ENCODE measurements around the gene BCAS1.

DNA sequence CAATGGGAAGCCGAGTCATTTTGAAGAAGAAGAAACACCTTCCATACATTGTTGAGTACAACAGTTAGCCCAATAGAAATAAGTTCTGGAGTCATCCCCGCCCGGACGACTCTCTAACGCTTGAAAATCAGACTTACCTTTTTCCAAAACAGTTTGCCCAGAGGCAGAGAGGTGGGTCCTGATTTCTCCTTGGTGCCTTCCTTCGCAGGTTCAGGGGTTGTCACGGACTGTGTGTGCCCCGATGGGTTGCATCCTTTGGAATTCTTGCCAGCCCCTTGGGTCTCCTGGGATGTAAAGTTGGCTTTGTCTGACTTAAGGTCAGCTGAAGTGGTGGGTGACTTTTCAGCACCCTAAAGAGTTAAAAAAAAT is 85.3 kb downstream of the BCAS1 start:
- TF ChIP-seq YY1 (IDR thresholded peaks at IDR 0.05; ENCODE audit: extremely low read depth, insufficient replicate concordance, low read depth, low read length) (no peak), JUND (IDR thresholded peaks at IDR 0.05) (no peak), SP1 (IDR thresholded peaks at IDR 0.05; ENCODE audit: low read depth) (no peak), POLR2A (IDR thresholded peaks at IDR 0.05; ENCODE audit: borderline replicate concordance, extremely low read depth, insufficient read depth, insufficient read length) (no peak), CEBPB (IDR thresholded peaks at IDR 0.05; ENCODE audit: low read depth) (no peak), TCF7L2 (IDR thresholded peaks at IDR 0.05; ENCODE audit: borderline replicate concordance, extremely low read depth, insufficient read depth, insufficient read length) (no peak), EZH2 (IDR thresholded peaks at IDR 0.05) (no peak), SIN3A (IDR thresholded peaks at IDR 0.05; ENCODE audit: low read depth) (no peak)
- TF ChIP-seq, protein P1, sequence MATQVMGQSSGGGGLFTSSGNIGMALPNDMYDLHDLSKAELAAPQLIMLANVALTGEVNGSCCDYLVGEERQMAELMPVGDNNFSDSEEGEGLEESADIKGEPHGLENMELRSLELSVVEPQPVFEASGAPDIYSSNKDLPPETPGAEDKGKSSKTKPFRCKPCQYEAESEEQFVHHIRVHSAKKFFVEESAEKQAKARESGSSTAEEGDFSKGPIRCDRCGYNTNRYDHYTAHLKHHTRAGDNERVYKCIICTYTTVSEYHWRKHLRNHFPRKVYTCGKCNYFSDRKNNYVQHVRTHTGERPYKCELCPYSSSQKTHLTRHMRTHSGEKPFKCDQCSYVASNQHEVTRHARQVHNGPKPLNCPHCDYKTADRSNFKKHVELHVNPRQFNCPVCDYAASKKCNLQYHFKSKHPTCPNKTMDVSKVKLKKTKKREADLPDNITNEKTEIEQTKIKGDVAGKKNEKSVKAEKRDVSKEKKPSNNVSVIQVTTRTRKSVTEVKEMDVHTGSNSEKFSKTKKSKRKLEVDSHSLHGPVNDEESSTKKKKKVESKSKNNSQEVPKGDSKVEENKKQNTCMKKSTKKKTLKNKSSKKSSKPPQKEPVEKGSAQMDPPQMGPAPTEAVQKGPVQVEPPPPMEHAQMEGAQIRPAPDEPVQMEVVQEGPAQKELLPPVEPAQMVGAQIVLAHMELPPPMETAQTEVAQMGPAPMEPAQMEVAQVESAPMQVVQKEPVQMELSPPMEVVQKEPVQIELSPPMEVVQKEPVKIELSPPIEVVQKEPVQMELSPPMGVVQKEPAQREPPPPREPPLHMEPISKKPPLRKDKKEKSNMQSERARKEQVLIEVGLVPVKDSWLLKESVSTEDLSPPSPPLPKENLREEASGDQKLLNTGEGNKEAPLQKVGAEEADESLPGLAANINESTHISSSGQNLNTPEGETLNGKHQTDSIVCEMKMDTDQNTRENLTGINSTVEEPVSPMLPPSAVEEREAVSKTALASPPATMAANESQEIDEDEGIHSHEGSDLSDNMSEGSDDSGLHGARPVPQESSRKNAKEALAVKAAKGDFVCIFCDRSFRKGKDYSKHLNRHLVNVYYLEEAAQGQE (IDR thresholded peaks at IDR 0.05; ENCODE audit: low read depth) = no peak
- TF ChIP-seq, protein P2, sequence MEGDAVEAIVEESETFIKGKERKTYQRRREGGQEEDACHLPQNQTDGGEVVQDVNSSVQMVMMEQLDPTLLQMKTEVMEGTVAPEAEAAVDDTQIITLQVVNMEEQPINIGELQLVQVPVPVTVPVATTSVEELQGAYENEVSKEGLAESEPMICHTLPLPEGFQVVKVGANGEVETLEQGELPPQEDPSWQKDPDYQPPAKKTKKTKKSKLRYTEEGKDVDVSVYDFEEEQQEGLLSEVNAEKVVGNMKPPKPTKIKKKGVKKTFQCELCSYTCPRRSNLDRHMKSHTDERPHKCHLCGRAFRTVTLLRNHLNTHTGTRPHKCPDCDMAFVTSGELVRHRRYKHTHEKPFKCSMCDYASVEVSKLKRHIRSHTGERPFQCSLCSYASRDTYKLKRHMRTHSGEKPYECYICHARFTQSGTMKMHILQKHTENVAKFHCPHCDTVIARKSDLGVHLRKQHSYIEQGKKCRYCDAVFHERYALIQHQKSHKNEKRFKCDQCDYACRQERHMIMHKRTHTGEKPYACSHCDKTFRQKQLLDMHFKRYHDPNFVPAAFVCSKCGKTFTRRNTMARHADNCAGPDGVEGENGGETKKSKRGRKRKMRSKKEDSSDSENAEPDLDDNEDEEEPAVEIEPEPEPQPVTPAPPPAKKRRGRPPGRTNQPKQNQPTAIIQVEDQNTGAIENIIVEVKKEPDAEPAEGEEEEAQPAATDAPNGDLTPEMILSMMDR (IDR thresholded peaks at IDR 0.05 in 2 of 3, conservative IDR thresholded peaks at IDR 0.05 in 1 of 3; ENCODE audit: borderline replicate concordance in 1 of 3, insufficient read depth in 1 of 3, low read depth in 2 of 3, low read length in 2 of 3) = no peak
- TF ChIP-seq, protein P3, sequence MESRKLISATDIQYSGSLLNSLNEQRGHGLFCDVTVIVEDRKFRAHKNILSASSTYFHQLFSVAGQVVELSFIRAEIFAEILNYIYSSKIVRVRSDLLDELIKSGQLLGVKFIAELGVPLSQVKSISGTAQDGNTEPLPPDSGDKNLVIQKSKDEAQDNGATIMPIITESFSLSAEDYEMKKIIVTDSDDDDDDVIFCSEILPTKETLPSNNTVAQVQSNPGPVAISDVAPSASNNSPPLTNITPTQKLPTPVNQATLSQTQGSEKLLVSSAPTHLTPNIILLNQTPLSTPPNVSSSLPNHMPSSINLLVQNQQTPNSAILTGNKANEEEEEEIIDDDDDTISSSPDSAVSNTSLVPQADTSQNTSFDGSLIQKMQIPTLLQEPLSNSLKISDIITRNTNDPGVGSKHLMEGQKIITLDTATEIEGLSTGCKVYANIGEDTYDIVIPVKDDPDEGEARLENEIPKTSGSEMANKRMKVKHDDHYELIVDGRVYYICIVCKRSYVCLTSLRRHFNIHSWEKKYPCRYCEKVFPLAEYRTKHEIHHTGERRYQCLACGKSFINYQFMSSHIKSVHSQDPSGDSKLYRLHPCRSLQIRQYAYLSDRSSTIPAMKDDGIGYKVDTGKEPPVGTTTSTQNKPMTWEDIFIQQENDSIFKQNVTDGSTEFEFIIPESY (IDR thresholded peaks at IDR 0.05; ENCODE audit: extremely low read depth, insufficient replicate concordance, low read length) = no peak
